GM21825 (cell line): ENCODE measurements around the gene CYB5RL.

Experiments
- ATAC-seq: cut with Tn5 transposase; IDR thresholded peaks from one replicate; pipeline ENCODE4 v1.9.1; 2021; ENCODE audit warnings: mild to moderate bottlenecking, moderate library complexity; ENCODE audit not compliant: unreplicated experiment

The CYB5RL gene

GRCh38 chr1:54163051-54163450 lies 36.8 kb downstream of the CYB5RL start:
- ATAC-seq: no peak

GRCh38 chr1:54161495-54162168 lies 38.2 kb downstream of the CYB5RL start:
- no peak for ATAC-seq

GRCh38 chr1:54160351-54160750 lies 39.5 kb downstream of the CYB5RL start:
- ATAC-seq: no peak

GRCh38 chr1:54159733-54160316 lies 40.0 kb downstream of the CYB5RL start:
- no peak for ATAC-seq

DNA sequence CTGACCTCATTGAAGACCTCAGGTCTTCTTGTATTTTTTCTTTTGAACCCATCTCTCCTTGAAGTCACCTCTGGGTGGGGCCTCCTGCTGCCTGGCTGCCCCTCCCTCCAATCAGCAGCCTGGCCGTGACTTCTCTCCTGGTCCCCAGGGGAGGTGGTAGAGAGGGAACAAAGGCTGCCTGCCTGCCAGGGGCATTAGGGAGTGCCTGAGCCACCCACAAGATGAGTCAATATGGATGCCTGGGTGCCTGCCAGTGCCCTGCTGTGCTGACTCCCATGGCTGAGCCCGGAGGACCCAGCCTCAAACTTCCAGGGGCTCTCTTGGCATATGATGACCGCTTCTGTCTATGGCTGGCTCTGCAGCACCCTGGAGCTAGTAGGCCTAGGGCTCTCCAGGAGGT lies 41.8 kb downstream of the CYB5RL start:
- no peak for ATAC-seq

DNA sequence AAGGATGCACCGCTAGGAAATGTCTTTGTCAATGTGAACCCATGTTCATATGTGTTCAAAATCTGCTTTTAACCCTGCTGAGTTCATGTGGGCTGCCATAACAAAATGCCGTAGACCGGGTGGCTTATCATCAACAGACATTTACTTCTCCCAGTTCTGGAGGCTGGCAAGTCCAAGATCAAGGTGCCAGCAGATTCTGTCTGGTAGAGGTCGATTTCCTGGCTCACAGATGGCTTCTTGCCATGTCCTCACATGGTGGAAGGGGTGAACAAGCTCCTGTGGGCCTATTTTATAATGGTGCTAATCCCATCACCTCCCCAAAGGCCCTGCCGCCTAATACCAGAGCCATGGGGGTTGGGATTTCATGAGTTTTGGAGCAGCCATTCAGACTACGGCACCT lies 42.4 kb downstream of the CYB5RL start:
- no peak for ATAC-seq

- no peak for ATAC-seq
These were observed 42.8 kb downstream of the CYB5RL start for GRCh38 chr1:54156986-54157385.

- no peak for ATAC-seq
These were observed 43.6 kb downstream of the CYB5RL start for GRCh38 chr1:54156201-54156600.

DNA sequence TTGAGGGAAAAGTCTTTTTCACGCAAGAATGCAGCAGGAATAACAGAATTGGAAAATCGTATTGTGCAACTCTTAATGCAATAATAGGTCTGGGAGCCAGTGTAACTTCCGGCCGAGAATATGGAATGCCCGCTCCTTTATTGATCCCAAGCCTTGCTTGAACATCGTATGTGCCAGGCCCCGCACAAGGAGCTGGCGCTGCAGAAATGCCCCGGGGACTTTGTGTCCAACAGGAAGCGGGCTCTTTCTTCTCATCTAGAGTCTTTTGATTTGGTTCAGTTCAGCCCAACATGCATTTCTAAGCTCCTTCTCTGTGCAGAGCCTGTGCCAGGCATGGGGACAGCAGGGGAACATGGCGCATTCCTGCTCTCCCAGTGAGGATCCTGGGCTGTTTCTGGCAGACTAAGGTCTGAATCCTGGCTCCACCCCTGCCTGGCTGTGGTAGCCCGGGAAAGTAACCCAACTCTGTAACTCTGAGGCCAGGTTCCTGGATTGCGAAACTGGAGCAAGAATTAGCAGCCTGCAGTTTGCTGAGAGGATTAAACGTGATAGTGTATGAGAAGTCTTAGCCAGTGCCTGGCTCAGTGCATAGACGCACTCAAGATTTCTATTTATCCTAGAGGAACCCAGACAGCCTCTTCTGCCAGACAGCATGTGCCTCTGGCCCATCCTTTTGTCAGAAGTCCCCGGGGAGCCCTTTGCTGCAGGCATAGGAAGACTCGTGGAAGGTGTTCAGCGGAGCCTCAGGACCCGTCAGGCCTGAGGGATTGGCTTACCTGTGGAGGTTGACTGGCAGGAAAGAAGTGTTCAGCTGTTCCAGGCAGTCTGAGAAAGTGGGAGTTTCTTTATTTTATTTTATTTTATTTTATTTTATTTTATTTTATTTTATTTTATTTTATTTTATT lies 46.0 kb downstream of the CYB5RL start:
- ATAC-seq: no peak

DNA sequence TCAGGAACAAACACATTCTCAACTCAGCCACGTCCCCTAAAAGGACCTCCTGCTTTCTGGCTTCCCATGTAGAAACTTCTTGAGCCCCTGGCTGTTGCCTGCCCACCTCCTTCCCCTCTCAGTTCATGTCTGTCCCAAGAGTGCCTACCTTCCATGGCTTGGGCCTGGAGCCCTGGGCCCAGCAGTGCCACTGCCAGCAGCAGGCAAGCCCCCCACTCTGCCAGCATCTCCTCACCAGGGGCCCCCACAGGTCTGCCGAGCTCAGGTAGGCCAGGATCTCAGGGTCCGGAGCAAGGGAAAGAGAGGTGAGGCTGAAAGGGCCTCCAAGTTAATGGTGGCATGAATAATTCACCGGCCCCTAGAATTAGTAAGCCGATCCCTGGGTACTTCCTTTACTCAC lies 47.1 kb downstream of the CYB5RL start, which contains the start of gene CDCP2:
TSS of gene CDCP2 (minus strand) at position 305 of the 400 bp plus-strand sequence. CDS start at position 227, 78 bp downstream.
- ATAC-seq: no peak

DNA sequence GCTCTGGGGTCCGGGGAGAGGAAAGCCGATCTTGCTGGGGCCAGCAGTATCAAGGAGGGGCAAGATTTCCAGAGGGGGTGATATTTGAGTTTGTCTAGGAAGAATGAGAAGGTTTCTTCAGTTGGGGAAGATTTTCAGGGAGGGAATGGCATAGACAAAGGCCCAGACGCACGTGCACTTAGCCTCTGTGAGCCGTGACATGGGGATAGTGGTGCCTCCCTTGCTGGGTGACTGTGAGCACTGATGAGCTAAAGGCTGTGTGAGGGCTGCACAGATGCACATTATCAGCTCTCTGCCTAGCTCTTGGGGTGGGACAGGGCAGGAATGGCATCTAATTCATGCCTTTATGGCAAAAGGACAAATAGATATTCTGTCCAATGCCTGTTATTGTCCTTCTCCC lies 48.8 kb downstream of the CYB5RL start:
- ATAC-seq: no peak
